CD14-positive monocyte (primary cell): ENCODE data around the gene ESRRA. TPM values are rescaled to one million over a fixed set of nuclear protein-coding genes. Genes with fewer than 3 reads are reported as not detected.
"Not testable (repeated sequence)": the region's sequence is repeated elsewhere in the genome, so short reads cannot be mapped to it uniquely, and the experiment has no call there.

Experiments
- DNase-seq, 3 donors: peaks; one replicate each; pipeline ENCODE4 v3.0.0-alpha.2; 2011 to 2022
- H2AFZ ChIP-seq: 2 replicates; pipeline ENCODE4 v1.6.0; 2012; ENCODE audit warnings: mild to moderate bottlenecking, low read depth, low read length, inconsistent platforms; ENCODE audit not compliant: insufficient read depth, poor library complexity, severe bottlenecking
- H3K27ac ChIP-seq, 2 donors: 1 replicate in 1 of 2; 2 replicates in 1 of 2; pipeline ENCODE4 v1.5.1; 2012 to 2013; ENCODE audit warnings: low read length in 2 of 2, control low read depth in 1 of 2, inconsistent platforms in 1 of 2, low read depth in 1 of 2, mild to moderate bottlenecking in 1 of 2
- H3K27me3 ChIP-seq, 2 donors: one replicate each; pipeline versions ENCODE4 v1.6.0 to v1.6.1; 2011 to 2013; ENCODE audit warnings: low read length in 2 of 2; ENCODE audit not compliant: control insufficient read depth in 2 of 2, insufficient read depth in 2 of 2
- H3K36me3 ChIP-seq, 2 donors: replicated peaks in 1 of 2; 1 replicate in 1 of 2; 2 replicates in 1 of 2; pipeline versions ENCODE4 v1.5.1 to v1.6.1; 2012 to 2013; ENCODE audit warnings: low read length in 2 of 2, control low read depth in 1 of 2, inconsistent platforms in 1 of 2, mild to moderate bottlenecking in 1 of 2; ENCODE audit not compliant: insufficient read depth in 2 of 2, control insufficient read depth in 1 of 2
- H3K4me1 ChIP-seq, 2 donors: 1 replicate in 1 of 2; 2 replicates in 1 of 2; pipeline versions ENCODE4 v1.5.1 to v1.6.1; 2012 to 2013; ENCODE audit warnings: low read length in 2 of 2, control low read depth in 1 of 2, inconsistent platforms in 1 of 2, mild to moderate bottlenecking in 1 of 2, moderate library complexity in 1 of 2; ENCODE audit not compliant: insufficient read depth in 2 of 2, control insufficient read depth in 1 of 2
- H3K4me2 ChIP-seq: replicated peaks from 2 replicates; pipeline ENCODE3; 2012; ENCODE audit warnings: low read length, moderate library complexity, mild to moderate bottlenecking; ENCODE audit not compliant: poor library complexity, severe bottlenecking; ENCODE audit errors: extremely low read depth
- H3K4me3 ChIP-seq, 3 experiments: fragments of 200-600 bp in 1 of 3; sonication (generic) in 1 of 3; replicated peaks in 1 of 3; 1 replicate in 2 of 3; 2 replicates in 1 of 3; pipeline ENCODE4 v1.5.1; 2011 to 2013; ENCODE audit warnings: low read length in 3 of 3, mild to moderate bottlenecking in 3 of 3, control low read depth in 2 of 3, low read depth in 2 of 3, inconsistent platforms in 1 of 3, moderate library complexity in 1 of 3
- H3K79me2 ChIP-seq: 2 replicates; pipeline ENCODE4 v1.6.0; 2012; ENCODE audit warnings: mild to moderate bottlenecking, control low read depth, inconsistent platforms, low read length, moderate library complexity; ENCODE audit not compliant: insufficient read depth
- H3K9ac ChIP-seq: 2 replicates; pipeline ENCODE4 v1.6.0; 2017; ENCODE audit warnings: low read length, mild to moderate bottlenecking; ENCODE audit not compliant: insufficient read depth, poor library complexity, severe bottlenecking
- H3K9me3 ChIP-seq, 2 donors: replicated peaks in 1 of 2; 1 replicate in 1 of 2; 2 replicates in 1 of 2; pipeline versions ENCODE4 v1.5.1 to v1.6.1; 2012 to 2013; ENCODE audit warnings: low read length in 2 of 2, control low read depth in 1 of 2; ENCODE audit not compliant: control insufficient read depth in 1 of 2, insufficient read depth in 1 of 2
- H4K20me1 ChIP-seq: 2 replicates; pipeline ENCODE4 v1.6.0; 2012; ENCODE audit warnings: mild to moderate bottlenecking, low read length, control low read depth, moderate library complexity; ENCODE audit not compliant: insufficient read depth
- H3K27ac Mint-ChIP-seq, 7 donors: one replicate each; pipeline ENCODE4 v1.8.0; 2020; ENCODE audit warnings: mild to moderate bottlenecking in 7 of 7, mixed read lengths in 7 of 7, moderate library complexity in 6 of 7, inconsistent platforms in 2 of 7
- H3K27me3 Mint-ChIP-seq, 3 donors: one replicate each; pipeline ENCODE4 v1.8.0; 2021 to 2022; ENCODE audit warnings: low read depth in 3 of 3, mild to moderate bottlenecking in 3 of 3, mixed read lengths in 3 of 3, moderate library complexity in 3 of 3, inconsistent platforms in 1 of 3
- H3K36me3 Mint-ChIP-seq, 2 donors: one replicate each; pipeline ENCODE4 v1.8.0; 2020; ENCODE audit warnings: mixed read lengths in 2 of 2, inconsistent platforms in 1 of 2, mild to moderate bottlenecking in 1 of 2
- H3K4me1 Mint-ChIP-seq: one replicate; pipeline ENCODE4 v1.8.0; 2020; ENCODE audit warnings: mild to moderate bottlenecking, mixed read lengths
- H3K4me3 Mint-ChIP-seq, 2 donors: one replicate each; pipeline ENCODE4 v1.8.0; 2020; ENCODE audit warnings: mild to moderate bottlenecking in 2 of 2, mixed read lengths in 2 of 2, moderate library complexity in 1 of 2
- H3K9me3 Mint-ChIP-seq, 7 donors: one replicate each; pipeline ENCODE4 v1.8.0; 2020 to 2022; ENCODE audit warnings: mixed read lengths in 7 of 7, mild to moderate bottlenecking in 6 of 7, moderate library complexity in 6 of 7, inconsistent platforms in 2 of 7
- CTCF ChIP-seq: fragments of 200-600 bp; IDR thresholded peaks from one replicate; pipeline ENCODE4 v1.8.0; 2022; ENCODE audit warnings: antibody characterized with exemption, mild to moderate bottlenecking
- WGBS: methylation state at CpG from one replicate; pipeline ENCODE4 v1.1.5; 2013; ENCODE audit warnings: missing lambda C conversion rate; ENCODE audit not compliant: insufficient coverage; 5-methylcytosine and 5-hydroxymethylcytosine counted together
- intact Hi-C, 2 donors: fragments of 100-400 bp; cut with micrococcal nuclease; formaldehyde crosslinking; loops; one replicate each; pipeline versions ENCODE4 v1.15.0 to v1.15.1; 2023
- polyA plus RNA-seq, 3 donors: library from polyadenylated mRNA; depleted of rRNA in 1 of 3; unstranded in 2 of 3; stranded (reverse) in 1 of 3; fragments of 300-500 nt in 2 of 3; fragments of >200 nt in 1 of 3; fragmentation: Illumina TruSeq in 2 of 3; gene quantifications; 1 replicate in 2 of 3; 2 replicates in 1 of 3; pipeline ENCODE4 v1.2.3, GENCODE V29; 2012 to 2021

The ESRRA gene
- polyA plus RNA-seq, 3 donors, result 15.3 to 45.7 (median 18.3) TPM

GRCh38 chr11:64322925-64323260 is 17.6 kb downstream of the ESRRA start:
- Mint-ChIP-seq H3K9me3 (peaks cover 0 to 7% (median 3%) of the 10 kb centered on the region in 7 donors), H3K4me3 (no peak overlapping the region), H3K27ac (no peak overlapping the region), H3K36me3 (peaks cover 24 to 37% of the 10 kb centered on the region in 2 donors), H3K27me3 (peaks cover 0 to 4% (median 0%) of the 10 kb centered on the region in 3 donors), H3K4me1 (peaks cover 15% of the 10 kb centered on the region)
- no peak overlapping the region for H3K27ac ChIP-seq
- DNase-seq, result no peak
- H3K9ac ChIP-seq, result no peak overlapping the region
- no peak overlapping the region for H3K4me3 ChIP-seq
- peaks cover 4% of the 10 kb centered on the region for H3K79me2 ChIP-seq
- H3K36me3 ChIP-seq, result peaks cover 19 to 30% of the 10 kb centered on the region in 2 donors
- no peak for TF ChIP-seq CTCF
- intact Hi-C loops, result no loop called here
- no peaks in the 10 kb centered on the region for H3K9me3 ChIP-seq
- peaks cover 12 to 19% of the 10 kb centered on the region in 2 donors for H3K4me1 ChIP-seq
- 98% methylated on average over 7 of the region's 7 CpGs for WGBS
- no peaks in the 10 kb centered on the region for H4K20me1 ChIP-seq
- no peaks in the 10 kb centered on the region for H3K27me3 ChIP-seq
- no peak overlapping the region for H3K4me2 ChIP-seq
- no peak overlapping the region for H2AFZ ChIP-seq

- Histone ChIP-seq H4K20me1 (no peaks in the 10 kb centered on the region), H3K9ac (no peak overlapping the region), H3K4me2 (no peak overlapping the region), H3K4me3 (no peak overlapping the region), H3K27ac (no peak overlapping the region), H3K79me2 (peaks cover 4% of the 10 kb centered on the region), H3K27me3 (no peaks in the 10 kb centered on the region), H3K4me1 (peaks cover 12 to 16% of the 10 kb centered on the region in 2 donors), H3K36me3 (peaks cover 19 to 30% of the 10 kb centered on the region in 2 donors), H2AFZ (no peak overlapping the region), H3K9me3 (no peaks in the 10 kb centered on the region)
- Mint-ChIP-seq H3K4me1 (peaks cover 16% of the 10 kb centered on the region), H3K9me3 (peaks cover 0 to 7% (median 3%) of the 10 kb centered on the region in 7 donors), H3K27me3 (peaks cover 0 to 4% (median 0%) of the 10 kb centered on the region in 3 donors), H3K27ac (no peak overlapping the region), H3K4me3 (no peak overlapping the region), H3K36me3 (peaks cover 24 to 37% of the 10 kb centered on the region in 2 donors)
- no peak for DNase-seq
- no peak for TF ChIP-seq CTCF
- intact Hi-C loops, result no loop called here
- WGBS, result 90% methylated on average over 1 of the region's 5 CpGs
Measured at GRCh38 chr11:64323373-64323772, 18.0 kb downstream of the ESRRA start.

GRCh38 chr11:64323984-64324383 is 18.7 kb downstream of the ESRRA start:
- not testable (repeated sequence) for H3K9ac ChIP-seq

More at GRCh38 chr11:64323984-64324383, 18.7 kb downstream of the ESRRA start:
- 81% methylated on average over 4 of the region's 4 CpGs for WGBS
- H2AFZ ChIP-seq, H3K27ac ChIP-seq, H3K4me2 ChIP-seq, H3K4me1 ChIP-seq, H3K9me3 ChIP-seq, H3K79me2 ChIP-seq, DNase-seq, H3K9me3 Mint-ChIP-seq, H3K4me3 ChIP-seq, intact Hi-C loops, H3K27ac Mint-ChIP-seq, H3K27me3 Mint-ChIP-seq, H4K20me1 ChIP-seq, H3K27me3 ChIP-seq, H3K4me3 Mint-ChIP-seq: not testable (repeated sequence)
- H3K36me3 ChIP-seq, result peaks cover 19 to 30% of the 10 kb centered on the region in 2 donors
- Mint-ChIP-seq H3K36me3 (peaks cover 24 to 37% of the 10 kb centered on the region in 2 donors), H3K4me1 (peaks cover 14% of the 10 kb centered on the region)
